Vagina (tissue), 2 donors: Measurements from ENCODE around the gene CCDC126.
"Not testable (repeated sequence)": the region's sequence is repeated elsewhere in the genome, so short reads cannot be mapped to it uniquely, and the experiment has no call there.

Source experiments
- POLR2AphosphoS5 ChIP-seq, 2 donors: sonication (generic); formaldehyde crosslinking; IDR thresholded peaks; one replicate each; pipeline ENCODE4 v1.9.0; 2017; ENCODE audit warnings: antibody characterized with exemption in 2 of 2, mild to moderate bottlenecking in 2 of 2, low read depth in 1 of 2; ENCODE audit not compliant: insufficient read depth in 1 of 2
- TF ChIP-seq, protein P1 (sequence below), 3 experiments: fragments of 450-650 bp in 2 of 3; fragments of 200-600 bp in 1 of 3; sonication (generic) in 1 of 3; IDR thresholded peaks; one replicate each; pipeline ENCODE4 v1.5.1; 2017 to 2019; ENCODE audit warnings: antibody characterized with exemption in 3 of 3, mild to moderate bottlenecking in 2 of 3, moderate library complexity in 2 of 3

DNA sequence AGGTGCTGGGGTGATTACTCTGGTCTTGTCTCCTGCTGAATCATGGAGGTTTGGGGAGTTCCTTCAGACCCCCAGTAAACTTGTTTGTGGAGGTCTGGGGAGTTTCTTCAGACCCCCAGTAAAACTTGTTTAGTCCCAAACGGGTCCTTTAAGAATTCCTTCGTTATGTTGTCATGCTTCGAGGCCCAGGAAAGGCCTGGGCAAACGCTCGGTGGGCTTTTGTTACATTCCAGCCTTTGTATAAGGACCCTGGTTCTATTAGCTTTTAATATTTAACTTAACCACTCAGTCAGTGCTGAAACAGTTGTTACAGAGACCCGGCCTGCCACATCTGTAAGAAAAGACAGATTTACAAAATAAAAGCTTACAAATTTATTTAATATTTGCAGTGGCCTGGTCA, 86.9 kb downstream of the CCDC126 start:
- TF ChIP-seq POLR2AphosphoS5 (IDR thresholded peaks at IDR 0.05; ENCODE audit: insufficient read depth in 1 of 2, low read depth in 1 of 2) = not testable (repeated sequence)
- TF ChIP-seq, protein P1, sequence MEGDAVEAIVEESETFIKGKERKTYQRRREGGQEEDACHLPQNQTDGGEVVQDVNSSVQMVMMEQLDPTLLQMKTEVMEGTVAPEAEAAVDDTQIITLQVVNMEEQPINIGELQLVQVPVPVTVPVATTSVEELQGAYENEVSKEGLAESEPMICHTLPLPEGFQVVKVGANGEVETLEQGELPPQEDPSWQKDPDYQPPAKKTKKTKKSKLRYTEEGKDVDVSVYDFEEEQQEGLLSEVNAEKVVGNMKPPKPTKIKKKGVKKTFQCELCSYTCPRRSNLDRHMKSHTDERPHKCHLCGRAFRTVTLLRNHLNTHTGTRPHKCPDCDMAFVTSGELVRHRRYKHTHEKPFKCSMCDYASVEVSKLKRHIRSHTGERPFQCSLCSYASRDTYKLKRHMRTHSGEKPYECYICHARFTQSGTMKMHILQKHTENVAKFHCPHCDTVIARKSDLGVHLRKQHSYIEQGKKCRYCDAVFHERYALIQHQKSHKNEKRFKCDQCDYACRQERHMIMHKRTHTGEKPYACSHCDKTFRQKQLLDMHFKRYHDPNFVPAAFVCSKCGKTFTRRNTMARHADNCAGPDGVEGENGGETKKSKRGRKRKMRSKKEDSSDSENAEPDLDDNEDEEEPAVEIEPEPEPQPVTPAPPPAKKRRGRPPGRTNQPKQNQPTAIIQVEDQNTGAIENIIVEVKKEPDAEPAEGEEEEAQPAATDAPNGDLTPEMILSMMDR (IDR thresholded peaks at IDR 0.05) = not testable (repeated sequence)
